ENCODE data around the gene NXNL2.

NXNL2 gene

GRCh38 chr9:88521308-88521707 is 13.7 kb upstream of the NXNL2 start:
- TF ChIP-seq CTCF (IDR thresholded peaks at IDR 0.05; ENCODE audit: insufficient read depth, low read depth, low read length, missing control alignments): no peak
- no peak overlapping the region for H3K4me3 ChIP-seq (ENCODE audit: low read depth, low read length)
- DNase-seq (ENCODE audit: low read depth): no peak

GRCh38 chr9:88522360-88522759 is 12.6 kb upstream of the NXNL2 start:
- H3K4me3 ChIP-seq (ENCODE audit: low read depth, low read length): no peak overlapping the region
- no peak for TF ChIP-seq CTCF (IDR thresholded peaks at IDR 0.05; ENCODE audit: insufficient read depth, low read depth, low read length, missing control alignments)
- DNase-seq (ENCODE audit: low read depth): no peak

- DNase-seq (ENCODE audit: low read depth): no peak
- no peak overlapping the region for H3K4me3 ChIP-seq (ENCODE audit: low read depth, low read length)
- no peak for TF ChIP-seq CTCF (IDR thresholded peaks at IDR 0.05; ENCODE audit: insufficient read depth, low read depth, low read length, missing control alignments)
Measured at GRCh38 chr9:88523056-88523455, 11.9 kb upstream of the NXNL2 start.

DNA sequence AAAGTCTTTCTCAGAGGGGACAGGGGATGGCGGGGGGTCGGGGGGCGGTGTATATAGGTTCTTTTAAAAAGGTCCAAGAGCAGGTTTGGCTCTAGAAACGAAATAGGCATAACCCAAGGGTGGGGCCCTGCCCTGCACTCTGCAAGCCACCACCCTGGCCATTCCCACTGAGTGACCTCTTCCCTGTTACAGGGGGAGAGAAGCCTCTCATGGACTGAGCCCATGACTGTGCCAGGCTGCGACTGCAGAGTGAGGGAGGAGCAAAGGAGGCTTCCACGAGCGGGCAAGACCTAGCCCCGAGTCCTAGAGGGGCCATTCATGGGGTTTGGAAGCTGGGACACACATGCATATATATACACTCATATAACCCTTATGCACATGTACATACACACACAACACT is 10.1 kb upstream of the NXNL2 start:
- H3K4me3 ChIP-seq (ENCODE audit: low read depth, low read length): no peak overlapping the region
- DNase-seq (ENCODE audit: low read depth): no peak
- no peak for TF ChIP-seq CTCF (IDR thresholded peaks at IDR 0.05; ENCODE audit: insufficient read depth, low read depth, low read length, missing control alignments)

- no peak for TF ChIP-seq CTCF (IDR thresholded peaks at IDR 0.05; ENCODE audit: insufficient read depth, low read depth, low read length, missing control alignments)
- no peak overlapping the region for H3K4me3 ChIP-seq (ENCODE audit: low read depth, low read length)
Measured at GRCh38 chr9:88527618-88528017, 7.4 kb upstream of the NXNL2 start.

GRCh38 chr9:88528080-88528790 is 6.7 kb upstream of the NXNL2 start:
- DNase-seq (ENCODE audit: low read depth): no peak
- TF ChIP-seq CTCF (IDR thresholded peaks at IDR 0.05; ENCODE audit: insufficient read depth, low read depth, low read length, missing control alignments): no peak
- no peak overlapping the region for H3K4me3 ChIP-seq (ENCODE audit: low read depth, low read length)

More at GRCh38 chr9:88527618-88528017, 7.4 kb upstream of the NXNL2 start:
- no peak for DNase-seq (ENCODE audit: low read depth)

GRCh38 chr9:88529496-88529895 is 5.5 kb upstream of the NXNL2 start:
- TF ChIP-seq CTCF (IDR thresholded peaks at IDR 0.05; ENCODE audit: insufficient read depth, low read depth, low read length, missing control alignments): no peak
- no peak overlapping the region for H3K4me3 ChIP-seq (ENCODE audit: low read depth, low read length)
- no peak for DNase-seq (ENCODE audit: low read depth)

Measured in GM12865 (cell line).